Breast epithelium (tissue), 3 donors: ENCODE measurements around the gene MAP1A.

Experiments
- CTCF ChIP-seq, 3 donors: fragments of 450-650 bp; IDR thresholded peaks; one replicate each; pipeline ENCODE4 v1.5.1; 2016 to 2017; ENCODE audit warnings: antibody characterized with exemption in 3 of 3, mild to moderate bottlenecking in 3 of 3, moderate library complexity in 3 of 3
- POLR2A ChIP-seq: fragments of 450-650 bp; IDR thresholded peaks from one replicate; pipeline ENCODE4 v1.6.1; 2016; ENCODE audit warnings: antibody characterized with exemption, mild to moderate bottlenecking, moderate library complexity
- POLR2AphosphoS5 ChIP-seq, 3 donors: sonication (generic); formaldehyde crosslinking; IDR thresholded peaks; one replicate each; pipeline ENCODE4 v1.6.1; 2017; ENCODE audit warnings: antibody characterized with exemption in 3 of 3

GRCh38 chr15:43552256-43552655 lies 34.8 kb downstream of the MAP1A start:
- TF ChIP-seq CTCF (IDR thresholded peaks at IDR 0.05) (no peak), POLR2A (no peak), POLR2AphosphoS5 (IDR thresholded peaks at IDR 0.05) (no peak)
